CD4-positive, CD25-positive, alpha-beta regulatory T cell (primary cell): ENCODE results near the gene HLA-DMB. TPM values are rescaled to one million over a fixed set of nuclear protein-coding genes. Genes with fewer than 3 reads are reported as not detected.

Experiments used
- ATAC-seq, 2 donors: fragments of 150-1000 bp; cut with Tn5 transposase; one replicate each; pipeline ENCODE4 v1.10.0; 2021; ENCODE audit warnings: low read depth in 2 of 2, moderate number of reproducible peaks in 2 of 2, moderate library complexity in 1 of 2
- DNase-seq, 3 donors: peaks; one replicate each; pipeline versions ENCODE4 v3.0.0 to v3.0.0-alpha.2; 2012 to 2022; ENCODE audit warnings: mixed read lengths in 1 of 3
- H3K27ac ChIP-seq: one replicate; pipeline ENCODE4 v1.7.0; 2013; ENCODE audit warnings: mild to moderate bottlenecking, low read length; ENCODE audit not compliant: insufficient read depth, poor library complexity, severe bottlenecking
- H3K27me3 ChIP-seq: one replicate; pipeline ENCODE4 v1.7.0; 2013; ENCODE audit warnings: low read length; ENCODE audit not compliant: control insufficient read depth, insufficient read depth
- H3K36me3 ChIP-seq: one replicate; pipeline ENCODE4 v1.7.0; 2013; ENCODE audit warnings: mild to moderate bottlenecking, low read length, moderate library complexity; ENCODE audit not compliant: control insufficient read depth, insufficient read depth
- H3K4me1 ChIP-seq: 2 replicates; pipeline ENCODE4 v1.7.0; 2013; ENCODE audit warnings: mild to moderate bottlenecking, low read length; ENCODE audit not compliant: insufficient read depth, control insufficient read depth, poor library complexity, severe bottlenecking
- H3K4me3 ChIP-seq: one replicate; pipeline ENCODE4 v1.7.0; 2013; ENCODE audit warnings: low read depth, mild to moderate bottlenecking, low read length, moderate library complexity
- H3K9me3 ChIP-seq, 2 experiments: 1 replicate in 1 of 2; 2 replicates in 1 of 2; pipeline ENCODE4 v1.7.0; 2013; ENCODE audit warnings: low read length in 2 of 2, mild to moderate bottlenecking in 1 of 2, moderate library complexity in 1 of 2; ENCODE audit not compliant: control insufficient read depth in 2 of 2
- H3K27ac Mint-ChIP-seq, 3 donors: one replicate each; pipeline ENCODE4 v1.8.0; 2020 to 2022; ENCODE audit warnings: mild to moderate bottlenecking in 3 of 3, mixed read lengths in 3 of 3, moderate library complexity in 2 of 3
- H3K27me3 Mint-ChIP-seq: one replicate; pipeline ENCODE4 v1.8.0; 2022; ENCODE audit warnings: mild to moderate bottlenecking, mixed read lengths
- H3K36me3 Mint-ChIP-seq: one replicate; pipeline ENCODE4 v1.8.0; 2020; ENCODE audit warnings: mixed read lengths
- H3K4me1 Mint-ChIP-seq, 4 donors: one replicate each; pipeline ENCODE4 v1.8.0; 2020 to 2022; ENCODE audit warnings: mixed read lengths in 4 of 4, mild to moderate bottlenecking in 1 of 4
- H3K4me3 Mint-ChIP-seq, 4 donors: one replicate each; pipeline ENCODE4 v1.8.0; 2020 to 2022; ENCODE audit warnings: mild to moderate bottlenecking in 4 of 4, mixed read lengths in 4 of 4, moderate library complexity in 3 of 4
- H3K9me3 Mint-ChIP-seq, 7 donors: one replicate each; pipeline ENCODE4 v1.8.0; 2020 to 2022; ENCODE audit warnings: mixed read lengths in 7 of 7, mild to moderate bottlenecking in 3 of 7, moderate library complexity in 2 of 7
- polyA plus RNA-seq, 4 donors: library from polyadenylated mRNA; unstranded; fragments of 300-500 nt; fragmentation: Illumina TruSeq; gene quantifications; one replicate each; pipeline ENCODE4 v1.2.3, GENCODE V29; 2021
- total RNA-seq: library from RNA; stranded (reverse); gene quantifications from one replicate; pipeline ENCODE4 v1.2.3, GENCODE V29; 2022

The HLA-DMB gene
- total and polyA plus RNA-seq, 5 donors from 2014 or later: 12.8 to 44.2 (median 27.8) TPM

DNA sequence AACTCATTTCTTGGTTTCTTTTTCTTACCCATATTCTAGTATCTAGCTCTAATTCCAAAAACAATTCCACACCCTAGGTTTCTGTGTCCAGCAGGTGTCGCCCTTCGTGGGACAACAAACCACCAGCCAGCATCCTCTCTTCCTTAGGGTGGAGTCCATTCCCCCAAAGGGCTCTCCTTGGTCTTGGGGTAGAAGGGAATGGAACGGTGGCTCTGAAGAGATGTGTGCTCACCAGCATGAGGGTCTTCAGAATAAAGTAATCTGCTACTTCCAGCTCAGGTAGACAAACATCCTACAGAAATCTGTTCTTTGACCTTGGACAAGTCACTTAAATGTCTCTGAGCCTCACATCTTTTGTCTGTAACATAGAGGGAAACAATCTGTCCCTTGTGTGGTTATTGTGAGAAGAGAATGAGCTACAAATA lies 7.2 kb downstream of the HLA-DMB start:
- peaks cover 0 to 25% (median 13%) of the 10 kb centered on the region in 4 donors for H3K4me1 Mint-ChIP-seq
- DNase-seq: peak; percentile 63 to 79 (median 64)
- Histone ChIP-seq H3K36me3 (no peaks in the 10 kb centered on the region), H3K27me3 (no peaks in the 10 kb centered on the region), H3K27ac (no peak overlapping the region), H3K9me3 (no peaks in the 10 kb centered on the region), H3K4me1 (peaks cover 4% of the 10 kb centered on the region), H3K4me3 (no peak overlapping the region)
- H3K9me3 Mint-ChIP-seq: peaks cover 0 to 1% (median 0%) of the 10 kb centered on the region in 7 donors
- H3K27ac Mint-ChIP-seq: peak overlapping the region in 2 of 3 donors; percentile 33 to 50
- H3K27me3 Mint-ChIP-seq: no peaks in the 10 kb centered on the region
- ATAC-seq: peak in 1 of 2 donors; percentile 39
- no peak overlapping the region for H3K4me3 Mint-ChIP-seq
- H3K36me3 Mint-ChIP-seq: peaks cover 17% of the 10 kb centered on the region

DNA sequence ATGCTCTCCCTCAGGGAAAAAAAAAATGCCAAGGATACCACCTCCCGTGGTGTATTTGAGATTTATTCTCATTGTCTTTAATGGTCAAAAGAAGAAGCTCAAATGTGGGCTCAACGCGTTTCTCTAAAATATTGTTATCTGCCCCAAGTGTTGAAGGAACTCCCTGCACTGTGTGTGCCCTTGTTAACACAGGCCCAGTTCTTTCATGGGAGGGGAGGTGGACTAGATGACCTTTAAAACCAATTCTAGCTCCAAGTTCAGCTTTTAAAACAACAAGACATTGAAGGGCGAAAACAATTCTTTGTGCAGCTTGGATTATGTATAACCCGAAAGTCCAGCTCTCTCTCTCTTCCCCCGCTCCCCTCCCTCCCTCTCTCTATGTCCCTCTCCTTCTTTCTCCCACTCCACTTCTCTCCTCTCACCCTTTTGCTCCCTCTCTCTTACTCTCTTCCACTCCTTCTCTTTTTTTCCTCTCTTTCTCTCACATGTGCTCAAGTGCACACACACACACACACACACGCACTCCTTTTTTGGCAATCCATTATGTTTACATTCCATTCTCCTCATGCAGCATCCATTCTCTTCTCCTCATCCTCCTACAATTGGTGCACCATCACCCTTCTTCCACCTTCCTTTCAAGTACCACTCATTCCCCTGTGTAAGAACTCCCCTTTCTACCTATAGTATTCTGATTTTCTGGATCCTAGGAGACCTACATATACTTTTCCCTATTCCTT lies 8.5 kb downstream of the HLA-DMB start:
- Histone ChIP-seq H3K4me1 (peaks cover 4% of the 10 kb centered on the region), H3K4me3 (no peak overlapping the region), H3K9me3 (no peaks in the 10 kb centered on the region), H3K27ac (no peak overlapping the region), H3K36me3 (no peaks in the 10 kb centered on the region), H3K27me3 (no peaks in the 10 kb centered on the region)
- ATAC-seq: no peak
- Mint-ChIP-seq H3K27me3 (no peaks in the 10 kb centered on the region), H3K27ac (peak overlapping the region in 1 of 3 donors; percentile 21), H3K9me3 (peaks cover 0 to 1% (median 0%) of the 10 kb centered on the region in 7 donors), H3K4me3 (no peak overlapping the region), H3K4me1 (peaks cover 0 to 25% (median 11%) of the 10 kb centered on the region in 4 donors), H3K36me3 (peaks cover 13% of the 10 kb centered on the region)
- no peak for DNase-seq

DNA sequence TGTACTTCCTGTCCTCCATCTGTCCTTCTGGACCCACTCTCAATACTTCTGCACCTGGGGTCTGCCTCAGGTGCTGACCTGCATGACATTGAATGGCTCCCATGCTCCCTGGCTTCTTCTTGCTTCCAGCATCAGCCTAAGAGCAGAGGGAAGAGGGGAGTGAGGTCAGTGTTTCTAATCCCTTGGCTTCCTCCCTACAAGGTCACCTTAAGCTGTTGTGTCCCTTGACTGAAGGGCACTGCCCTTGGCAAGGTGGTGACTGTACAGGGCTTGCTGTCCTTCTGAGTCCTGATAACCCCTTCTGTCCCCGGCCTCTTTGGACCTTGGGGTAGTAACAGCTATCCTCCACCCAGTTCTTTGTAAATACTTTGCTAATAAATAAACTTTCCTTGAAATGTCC lies 9.6 kb downstream of the HLA-DMB start:
- Mint-ChIP-seq H3K4me3 (no peak overlapping the region), H3K36me3 (peaks cover 4% of the 10 kb centered on the region), H3K4me1 (peaks cover 0 to 25% (median 10%) of the 10 kb centered on the region in 4 donors), H3K27me3 (no peaks in the 10 kb centered on the region), H3K9me3 (peaks cover 0 to 1% (median 0%) of the 10 kb centered on the region in 7 donors), H3K27ac (no peak overlapping the region)
- ATAC-seq: no peak
- no peaks in the 10 kb centered on the region for H3K27me3 ChIP-seq
- no peak overlapping the region for H3K27ac ChIP-seq
- H3K9me3 ChIP-seq: no peaks in the 10 kb centered on the region
- H3K4me3 ChIP-seq: no peak overlapping the region
- H3K36me3 ChIP-seq: no peaks in the 10 kb centered on the region
- DNase-seq: no peak
- H3K4me1 ChIP-seq: peaks cover 4% of the 10 kb centered on the region

DNA sequence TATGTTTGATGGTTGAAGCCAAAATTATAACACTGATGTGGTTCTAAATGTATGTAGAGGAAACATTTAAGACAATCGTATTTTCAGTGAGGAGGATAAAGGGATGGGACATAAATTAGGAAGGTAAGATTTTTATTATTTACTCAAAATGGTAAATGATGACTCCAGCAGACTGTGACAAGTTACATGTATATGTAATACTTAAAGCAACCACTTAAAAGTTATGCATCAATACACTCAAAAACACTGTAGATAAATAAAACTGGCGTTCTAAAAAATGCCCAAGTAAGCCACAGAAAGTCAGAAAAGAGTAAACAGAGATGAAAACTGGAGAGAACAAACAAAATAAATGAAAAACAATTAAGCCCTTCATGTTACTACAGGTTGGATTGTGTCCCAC lies 18.7 kb downstream of the HLA-DMB start:
- Histone ChIP-seq H3K4me3 (no peak overlapping the region), H3K4me1 (no peaks in the 10 kb centered on the region), H3K27me3 (no peaks in the 10 kb centered on the region), H3K27ac (no peak overlapping the region), H3K36me3 (no peaks in the 10 kb centered on the region), H3K9me3 (no peaks in the 10 kb centered on the region)
- Mint-ChIP-seq H3K4me1 (peaks cover 2 to 15% (median 6%) of the 10 kb centered on the region in 4 donors), H3K27me3 (peaks cover 29% of the 10 kb centered on the region), H3K4me3 (peak overlapping the region in 1 of 4 donors; percentile 43), H3K27ac (no peak overlapping the region), H3K9me3 (peaks cover 0 to 2% (median 0%) of the 10 kb centered on the region in 7 donors), H3K36me3 (no peaks in the 10 kb centered on the region)
- DNase-seq (no peak), ATAC-seq (no peak)

DNA sequence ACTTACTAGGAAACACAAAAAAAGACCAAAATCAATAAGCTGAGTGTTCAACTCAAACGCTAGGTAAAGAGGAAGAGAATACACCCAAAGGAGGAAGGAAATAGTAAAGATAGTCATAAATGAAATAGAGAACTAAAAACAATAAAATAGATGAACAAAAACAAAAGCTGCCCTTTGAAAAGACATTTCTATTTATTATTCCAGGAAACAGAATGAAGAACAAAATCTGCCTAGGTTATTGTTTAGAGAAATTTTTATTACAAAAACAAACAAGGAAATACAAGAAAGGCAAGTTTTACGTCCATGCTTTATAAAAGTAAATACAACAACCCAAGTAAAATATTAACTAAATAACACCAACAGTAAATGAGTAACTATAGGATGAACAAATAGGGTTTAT lies 20.1 kb downstream of the HLA-DMB start:
- Mint-ChIP-seq H3K4me1 (peaks cover 11 to 22% (median 13%) of the 10 kb centered on the region in 4 donors), H3K9me3 (peaks cover 0 to 2% (median 0%) of the 10 kb centered on the region in 7 donors), H3K36me3 (no peaks in the 10 kb centered on the region), H3K27me3 (peaks cover 35% of the 10 kb centered on the region), H3K4me3 (no peak overlapping the region), H3K27ac (no peak overlapping the region)
- no peak overlapping the region for H3K27ac ChIP-seq
- H3K36me3 ChIP-seq: no peaks in the 10 kb centered on the region
- DNase-seq: no peak
- no peaks in the 10 kb centered on the region for H3K9me3 ChIP-seq
- no peak for ATAC-seq
- no peaks in the 10 kb centered on the region for H3K27me3 ChIP-seq
- H3K4me1 ChIP-seq: peaks cover 2% of the 10 kb centered on the region
- no peak overlapping the region for H3K4me3 ChIP-seq

DNA sequence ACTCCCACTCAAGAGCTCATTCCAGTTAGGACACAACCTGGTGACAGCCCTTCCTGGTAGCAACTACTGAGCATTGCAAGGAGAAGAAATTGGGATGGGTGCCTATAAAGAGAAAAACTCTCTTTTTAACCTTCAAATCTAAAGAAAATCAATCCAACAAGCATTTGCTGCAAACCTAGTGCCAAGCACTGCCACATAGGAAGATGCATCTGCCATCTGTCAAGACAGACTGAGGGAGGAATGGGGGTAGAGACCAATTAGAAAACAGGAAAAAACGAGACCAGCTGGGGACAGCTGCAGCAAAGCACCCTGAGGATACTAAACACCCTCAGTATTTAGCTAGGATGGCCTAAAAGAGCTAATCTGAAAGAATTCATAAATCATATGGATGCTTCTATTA lies 27.9 kb downstream of the HLA-DMB start:
- Mint-ChIP-seq H3K27ac (no peak overlapping the region), H3K36me3 (no peaks in the 10 kb centered on the region), H3K4me3 (no peak overlapping the region), H3K9me3 (no peaks in the 10 kb centered on the region), H3K4me1 (peaks cover 7 to 13% (median 11%) of the 10 kb centered on the region in 4 donors), H3K27me3 (peaks cover 43% of the 10 kb centered on the region)
- DNase-seq (no peak), ATAC-seq (no peak)
- H3K4me3 ChIP-seq: no peak overlapping the region
- peaks cover 3% of the 10 kb centered on the region for H3K27me3 ChIP-seq
- no peaks in the 10 kb centered on the region for H3K36me3 ChIP-seq
- no peaks in the 10 kb centered on the region for H3K9me3 ChIP-seq
- peaks cover 2% of the 10 kb centered on the region for H3K4me1 ChIP-seq
- no peak overlapping the region for H3K27ac ChIP-seq

DNA sequence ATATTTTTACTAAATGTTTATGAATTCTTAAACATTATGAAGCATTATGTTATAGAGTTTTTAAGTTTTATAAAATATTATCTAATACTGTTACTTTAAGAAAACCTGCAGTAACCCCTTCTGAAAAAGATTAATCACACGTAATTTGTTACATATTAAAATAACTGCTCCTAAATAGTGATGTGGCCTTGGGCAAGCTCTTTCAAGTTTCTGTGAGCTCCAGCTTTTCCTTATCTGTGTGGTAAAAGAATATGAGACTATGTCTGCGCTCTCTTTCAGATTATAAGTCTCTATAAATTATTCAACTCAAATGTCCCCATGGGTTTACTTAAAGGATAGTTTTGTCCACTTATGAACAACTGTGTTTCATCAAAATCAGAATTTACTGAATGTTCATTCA lies 31.9 kb downstream of the HLA-DMB start:
- Mint-ChIP-seq H3K27ac (no peak overlapping the region), H3K4me1 (no peaks in the 10 kb centered on the region), H3K36me3 (no peaks in the 10 kb centered on the region), H3K4me3 (no peak overlapping the region), H3K27me3 (peaks cover 31% of the 10 kb centered on the region), H3K9me3 (peaks cover 0 to 1% (median 0%) of the 10 kb centered on the region in 7 donors)
- ATAC-seq (no peak), DNase-seq (no peak)
- H3K36me3 ChIP-seq: no peaks in the 10 kb centered on the region
- H3K9me3 ChIP-seq: no peaks in the 10 kb centered on the region
- no peak overlapping the region for H3K4me3 ChIP-seq
- no peak overlapping the region for H3K27ac ChIP-seq
- H3K27me3 ChIP-seq: peaks cover 2% of the 10 kb centered on the region
- H3K4me1 ChIP-seq: no peaks in the 10 kb centered on the region

DNA sequence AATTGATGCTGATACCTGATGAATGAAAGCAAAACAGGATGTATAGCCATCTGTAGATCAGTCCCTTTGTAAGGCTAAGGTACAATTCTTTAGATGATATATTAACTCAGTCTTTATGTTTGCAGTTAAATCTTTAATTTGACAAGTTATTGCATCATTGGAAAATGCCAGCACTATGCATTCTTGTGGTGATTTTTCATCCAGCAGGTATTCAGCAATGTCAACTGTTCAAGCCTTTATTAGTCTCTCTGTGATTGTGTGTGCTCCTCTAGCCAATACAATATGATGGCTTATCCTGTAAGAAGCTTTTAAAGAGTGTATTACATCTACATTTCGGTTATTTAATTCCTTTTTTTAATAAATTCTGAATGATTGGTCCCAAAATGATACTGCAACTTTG lies 34.3 kb downstream of the HLA-DMB start:
- no peaks in the 10 kb centered on the region for H3K4me1 ChIP-seq
- H3K4me1 Mint-ChIP-seq: no peaks in the 10 kb centered on the region
- no peak for ATAC-seq
- no peak overlapping the region for H3K4me3 ChIP-seq
- no peak for DNase-seq
- H3K36me3 ChIP-seq: no peaks in the 10 kb centered on the region
- H3K36me3 Mint-ChIP-seq: peaks cover 3% of the 10 kb centered on the region
- H3K27ac ChIP-seq: no peak overlapping the region
- H3K27ac Mint-ChIP-seq: no peak overlapping the region
- no peaks in the 10 kb centered on the region for H3K9me3 ChIP-seq
- H3K27me3 ChIP-seq: peaks cover 2% of the 10 kb centered on the region
- peaks cover 17% of the 10 kb centered on the region for H3K27me3 Mint-ChIP-seq
- H3K9me3 Mint-ChIP-seq: peaks cover 0 to 1% (median 0%) of the 10 kb centered on the region in 7 donors
- H3K4me3 Mint-ChIP-seq: no peak overlapping the region
